HEK293 (cell line): ENCODE data around the gene HARBI1.

Experiments used
- IKZF3 ChIP-seq: fragments of 450-650 bp; IDR thresholded peaks from 2 replicates; pipeline ENCODE4 v1.5.0; 2018; ENCODE audit warnings: missing biosample characterization, mild to moderate bottlenecking, missing genetic modification characterization, moderate library complexity
- PRDM1 ChIP-seq: fragments of 450-650 bp; formaldehyde crosslinking; IDR thresholded peaks from 2 replicates; pipeline ENCODE4; 2016; ENCODE audit warnings: missing biosample characterization, missing genetic modification characterization
- PRDM6 ChIP-seq: fragments of 450-650 bp; formaldehyde crosslinking; IDR thresholded peaks from 2 replicates; pipeline ENCODE4 v1.5.1; 2017; ENCODE audit warnings: missing biosample characterization, missing genetic modification characterization
- RBAK ChIP-seq: fragments of 450-650 bp; formaldehyde crosslinking; IDR thresholded peaks from 2 replicates; pipeline ENCODE4 v1.5.1; 2016; ENCODE audit warnings: missing biosample characterization, missing genetic modification characterization
- YY1 ChIP-seq: fragments of 450-650 bp; formaldehyde crosslinking; IDR thresholded peaks from 2 replicates; pipeline ENCODE4 v1.5.1; 2018; ENCODE audit warnings: missing biosample characterization, missing genetic modification characterization
- ZBTB7A ChIP-seq: fragments of 450-650 bp; formaldehyde crosslinking; IDR thresholded peaks from 2 replicates; pipeline ENCODE4 v1.5.1; 2016; ENCODE audit warnings: low read depth, missing biosample characterization, missing genetic modification characterization
- ZEB2 ChIP-seq: fragments of 450-650 bp; formaldehyde crosslinking; IDR thresholded peaks from 2 replicates; pipeline ENCODE4 v1.5.1; 2016; ENCODE audit warnings: missing biosample characterization, missing genetic modification characterization
- ZIC2 ChIP-seq: fragments of 450-650 bp; formaldehyde crosslinking; IDR thresholded peaks from 2 replicates; pipeline ENCODE4 v1.5.1; 2016; ENCODE audit warnings: missing biosample characterization, missing genetic modification characterization
- ZNF175 ChIP-seq: fragments of 450-650 bp; formaldehyde crosslinking; IDR thresholded peaks from 2 replicates; pipeline ENCODE4 v1.5.1; 2016; ENCODE audit warnings: missing biosample characterization, missing genetic modification characterization
- ZNF19 ChIP-seq: fragments of 450-650 bp; formaldehyde crosslinking; IDR thresholded peaks from 2 replicates; pipeline ENCODE4; 2016; ENCODE audit warnings: missing biosample characterization, missing genetic modification characterization, low read depth
- ZNF354C ChIP-seq: fragments of 450-650 bp; formaldehyde crosslinking; IDR thresholded peaks from 2 replicates; pipeline ENCODE4 v1.5.1; 2016; ENCODE audit warnings: missing biosample characterization, missing genetic modification characterization, low read depth, borderline replicate concordance
- ZNF416 ChIP-seq: fragments of 450-650 bp; formaldehyde crosslinking; IDR thresholded peaks from 2 replicates; pipeline ENCODE4 v1.5.1; 2016; ENCODE audit warnings: missing biosample characterization, missing genetic modification characterization
- ZNF433 ChIP-seq: fragments of 450-650 bp; formaldehyde crosslinking; IDR thresholded peaks from 2 replicates; pipeline ENCODE4 v1.5.1; 2016; ENCODE audit warnings: missing biosample characterization, missing genetic modification characterization, low read depth
- ZNF514 ChIP-seq: fragments of 450-650 bp; formaldehyde crosslinking; IDR thresholded peaks from 2 replicates; pipeline ENCODE4 v1.5.1; 2016; ENCODE audit warnings: missing biosample characterization, missing genetic modification characterization
- ZNF530 ChIP-seq: fragments of 450-650 bp; formaldehyde crosslinking; IDR thresholded peaks from 2 replicates; pipeline ENCODE4 v1.5.1; 2016; ENCODE audit warnings: low read depth, missing biosample characterization, missing genetic modification characterization
- ZNF623 ChIP-seq: fragments of 450-650 bp; formaldehyde crosslinking; IDR thresholded peaks from 2 replicates; pipeline ENCODE4 v1.5.1; 2016; ENCODE audit warnings: missing biosample characterization, missing genetic modification characterization
- ZNF624 ChIP-seq: fragments of 450-650 bp; formaldehyde crosslinking; IDR thresholded peaks from 2 replicates; pipeline ENCODE4 v1.5.1; 2017; ENCODE audit warnings: missing biosample characterization, missing genetic modification characterization
- ZNF626 ChIP-seq: fragments of 450-650 bp; sonication (Bioruptor Pico); formaldehyde crosslinking; IDR thresholded peaks from 2 replicates; pipeline ENCODE4 v1.5.1; 2018; ENCODE audit warnings: missing biosample characterization, missing genetic modification characterization, inconsistent platforms
- ZNF645 ChIP-seq: fragments of 450-650 bp; formaldehyde crosslinking; IDR thresholded peaks from 2 replicates; pipeline ENCODE4; 2016; ENCODE audit warnings: missing biosample characterization, missing genetic modification characterization
- ZNF660 ChIP-seq: fragments of 450-650 bp; IDR thresholded peaks from 2 replicates; pipeline ENCODE4 v1.5.1; 2018; ENCODE audit warnings: missing biosample characterization, mild to moderate bottlenecking, missing genetic modification characterization
- ZNF664 ChIP-seq: fragments of 450-650 bp; formaldehyde crosslinking; IDR thresholded peaks from 2 replicates; pipeline ENCODE4 v1.5.1; 2016; ENCODE audit warnings: missing biosample characterization, missing genetic modification characterization
- ZNF777 ChIP-seq: fragments of 450-650 bp; formaldehyde crosslinking; IDR thresholded peaks from 2 replicates; pipeline ENCODE4 v1.5.1; 2017; ENCODE audit warnings: missing biosample characterization, missing genetic modification characterization, borderline replicate concordance
- ZXDB ChIP-seq: fragments of 450-650 bp; formaldehyde crosslinking; IDR thresholded peaks from 2 replicates; pipeline ENCODE4 v1.5.1; 2016; ENCODE audit warnings: missing biosample characterization, missing genetic modification characterization
- TF ChIP-seq, protein P1 (sequence below): fragments of 450-650 bp; IDR thresholded peaks from 2 replicates; pipeline ENCODE4 v1.5.1; 2018; ENCODE audit warnings: missing biosample characterization, missing genetic modification characterization
- TF ChIP-seq, protein P2 (sequence below): fragments of 450-650 bp; formaldehyde crosslinking; conservative IDR thresholded peaks from 2 replicates; pipeline ENCODE4 v1.5.1; 2016; ENCODE audit warnings: low read depth, missing biosample characterization, missing genetic modification characterization
- TF ChIP-seq, protein P3 (sequence below): fragments of 450-650 bp; formaldehyde crosslinking; IDR thresholded peaks from 2 replicates; pipeline ENCODE4 v1.5.1; 2016; ENCODE audit warnings: missing biosample characterization, missing genetic modification characterization
- TF ChIP-seq, protein P4 (sequence below): fragments of 450-650 bp; formaldehyde crosslinking; IDR thresholded peaks from 2 replicates; pipeline ENCODE4 v1.5.1; 2016; ENCODE audit warnings: missing biosample characterization, missing genetic modification characterization

Gene HARBI1

GRCh38 chr11:46593550-46594373 lies 23.3 kb downstream of the HARBI1 start, which contains the start of gene AMBRA1 (continued):
- TF ChIP-seq, protein P1, sequence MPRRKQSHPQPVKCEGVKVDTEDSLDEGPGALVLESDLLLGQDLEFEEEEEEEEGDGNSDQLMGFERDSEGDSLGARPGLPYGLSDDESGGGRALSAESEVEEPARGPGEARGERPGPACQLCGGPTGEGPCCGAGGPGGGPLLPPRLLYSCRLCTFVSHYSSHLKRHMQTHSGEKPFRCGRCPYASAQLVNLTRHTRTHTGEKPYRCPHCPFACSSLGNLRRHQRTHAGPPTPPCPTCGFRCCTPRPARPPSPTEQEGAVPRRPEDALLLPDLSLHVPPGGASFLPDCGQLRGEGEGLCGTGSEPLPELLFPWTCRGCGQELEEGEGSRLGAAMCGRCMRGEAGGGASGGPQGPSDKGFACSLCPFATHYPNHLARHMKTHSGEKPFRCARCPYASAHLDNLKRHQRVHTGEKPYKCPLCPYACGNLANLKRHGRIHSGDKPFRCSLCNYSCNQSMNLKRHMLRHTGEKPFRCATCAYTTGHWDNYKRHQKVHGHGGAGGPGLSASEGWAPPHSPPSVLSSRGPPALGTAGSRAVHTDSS (tag by site-specific recombination), result no peak
- no peak for TF ChIP-seq PRDM6 (tag by site-specific recombination)
- TF ChIP-seq ZNF660 (tag by site-specific recombination), result peak; percentile 73
- TF ChIP-seq ZNF530, result no peak
- TF ChIP-seq ZNF623 (tag by site-specific recombination), result no peak
- no peak for TF ChIP-seq ZNF664 (tag by site-specific recombination)
- TF ChIP-seq, protein P2, sequence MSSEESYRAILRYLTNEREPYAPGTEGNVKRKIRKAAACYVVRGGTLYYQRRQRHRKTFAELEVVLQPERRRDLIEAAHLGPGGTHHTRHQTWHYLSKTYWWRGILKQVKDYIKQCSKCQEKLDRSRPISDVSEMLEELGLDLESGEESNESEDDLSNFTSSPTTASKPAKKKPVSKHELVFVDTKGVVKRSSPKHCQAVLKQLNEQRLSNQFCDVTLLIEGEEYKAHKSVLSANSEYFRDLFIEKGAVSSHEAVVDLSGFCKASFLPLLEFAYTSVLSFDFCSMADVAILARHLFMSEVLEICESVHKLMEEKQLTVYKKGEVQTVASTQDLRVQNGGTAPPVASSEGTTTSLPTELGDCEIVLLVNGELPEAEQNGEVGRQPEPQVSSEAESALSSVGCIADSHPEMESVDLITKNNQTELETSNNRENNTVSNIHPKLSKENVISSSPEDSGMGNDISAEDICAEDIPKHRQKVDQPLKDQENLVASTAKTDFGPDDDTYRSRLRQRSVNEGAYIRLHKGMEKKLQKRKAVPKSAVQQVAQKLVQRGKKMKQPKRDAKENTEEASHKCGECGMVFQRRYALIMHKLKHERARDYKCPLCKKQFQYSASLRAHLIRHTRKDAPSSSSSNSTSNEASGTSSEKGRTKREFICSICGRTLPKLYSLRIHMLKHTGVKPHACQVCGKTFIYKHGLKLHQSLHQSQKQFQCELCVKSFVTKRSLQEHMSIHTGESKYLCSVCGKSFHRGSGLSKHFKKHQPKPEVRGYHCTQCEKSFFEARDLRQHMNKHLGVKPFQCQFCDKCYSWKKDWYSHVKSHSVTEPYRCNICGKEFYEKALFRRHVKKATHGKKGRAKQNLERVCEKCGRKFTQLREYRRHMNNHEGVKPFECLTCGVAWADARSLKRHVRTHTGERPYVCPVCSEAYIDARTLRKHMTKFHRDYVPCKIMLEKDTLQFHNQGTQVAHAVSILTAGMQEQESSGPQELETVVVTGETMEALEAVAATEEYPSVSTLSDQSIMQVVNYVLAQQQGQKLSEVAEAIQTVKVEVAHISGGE (tag by site-specific recombination), result peak; percentile 34
- no peak for TF ChIP-seq ZNF514 (tag by site-specific recombination)
- 0 out of 2 replicates have a peak, but pooled peaks have one; percentile 35 for TF ChIP-seq YY1 (tag by site-specific recombination)
- no peak for TF ChIP-seq PRDM1
- no peak for TF ChIP-seq ZIC2 (tag by site-specific recombination)
- TF ChIP-seq ZNF354C, result no peak
- no peak for TF ChIP-seq IKZF3 (tag by site-specific recombination)
- TF ChIP-seq ZNF175 (tag by site-specific recombination), result no peak
- TF ChIP-seq, protein P3, sequence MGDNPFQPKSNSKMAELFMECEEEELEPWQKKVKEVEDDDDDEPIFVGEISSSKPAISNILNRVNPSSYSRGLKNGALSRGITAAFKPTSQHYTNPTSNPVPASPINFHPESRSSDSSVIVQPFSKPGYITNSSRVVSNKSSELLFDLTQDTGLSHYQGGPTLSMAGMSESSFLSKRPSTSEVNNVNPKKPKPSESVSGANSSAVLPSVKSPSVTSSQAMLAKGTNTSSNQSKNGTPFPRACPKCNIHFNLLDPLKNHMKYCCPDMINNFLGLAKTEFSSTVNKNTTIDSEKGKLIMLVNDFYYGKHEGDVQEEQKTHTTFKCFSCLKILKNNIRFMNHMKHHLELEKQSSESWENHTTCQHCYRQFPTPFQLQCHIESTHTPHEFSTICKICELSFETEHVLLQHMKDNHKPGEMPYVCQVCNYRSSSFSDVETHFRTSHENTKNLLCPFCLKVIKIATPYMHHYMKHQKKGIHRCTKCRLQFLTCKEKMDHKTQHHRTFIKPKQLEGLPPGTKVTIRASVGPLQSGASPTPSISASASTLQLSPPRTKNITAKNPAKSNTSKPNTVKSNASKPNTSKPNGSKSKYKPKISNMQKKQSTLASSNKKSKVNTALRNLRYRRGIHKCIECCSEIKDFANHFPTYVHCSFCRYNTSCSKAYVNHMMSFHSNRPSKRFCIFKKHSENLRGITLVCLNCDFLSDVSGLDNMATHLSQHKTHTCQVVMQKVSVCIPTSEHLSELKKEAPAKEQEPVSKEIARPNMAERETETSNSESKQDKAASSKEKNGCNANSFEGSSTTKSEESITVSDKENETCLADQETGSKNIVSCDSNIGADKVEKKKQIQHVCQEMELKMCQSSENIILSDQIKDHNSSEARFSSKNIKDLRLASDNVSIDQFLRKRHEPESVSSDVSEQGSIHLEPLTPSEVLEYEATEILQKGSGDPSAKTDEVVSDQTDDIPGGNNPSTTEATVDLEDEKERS (tag by site-specific recombination), result no peak
- no peak for TF ChIP-seq ZNF624 (tag by site-specific recombination)
- peak; percentile 88 for TF ChIP-seq ZNF19 (tag by site-specific recombination)
- TF ChIP-seq RBAK (tag by site-specific recombination), result no peak
- TF ChIP-seq ZNF777 (tag by site-specific recombination), result no peak
- TF ChIP-seq ZNF626, result no peak
- no peak for TF ChIP-seq ZNF416 (tag by site-specific recombination)
- TF ChIP-seq ZXDB (tag by site-specific recombination), result peak; percentile 82
- peak; percentile 76; the same call in 1 of the 2 replicates for TF ChIP-seq ZEB2 (tag by site-specific recombination)
- TF ChIP-seq ZBTB7A (tag by site-specific recombination), result no peak
- no peak for TF ChIP-seq ZNF645 (tag by site-specific recombination)
- TF ChIP-seq, protein P4, sequence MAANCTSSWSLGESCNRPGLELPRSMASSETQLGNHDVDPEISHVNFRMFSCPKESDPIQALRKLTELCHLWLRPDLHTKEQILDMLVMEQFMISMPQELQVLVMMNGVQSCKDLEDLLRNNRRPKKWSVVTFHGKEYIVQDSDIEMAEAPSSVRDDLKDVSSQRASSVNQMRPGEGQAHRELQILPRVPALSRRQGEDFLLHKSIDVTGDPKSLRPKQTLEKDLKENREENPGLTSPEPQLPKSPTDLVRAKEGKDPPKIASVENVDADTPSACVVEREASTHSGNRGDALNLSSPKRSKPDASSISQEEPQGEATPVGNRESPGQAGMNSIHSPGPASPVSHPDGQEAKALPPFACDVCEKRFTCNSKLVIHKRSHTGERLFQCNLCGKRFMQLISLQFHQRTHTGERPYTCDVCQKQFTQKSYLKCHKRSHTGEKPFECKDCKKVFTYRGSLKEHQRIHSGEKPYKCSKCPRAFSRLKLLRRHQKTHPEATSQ (tag by site-specific recombination), result no peak
- TF ChIP-seq ZNF433 (tag by site-specific recombination), result no peak
